HK-2 (cell line): Measurements from ENCODE around the gene PGBD5.
A peak's percentile ranks its signal among the peaks of the same experiment; 100 is the strongest.

ENCODE experiments used
- DNase-seq: peaks from one replicate; pipeline ENCODE4 v3.0.0-alpha.2; 2018; ENCODE audit not compliant: unreplicated experiment

PGBD5 gene

DNA sequence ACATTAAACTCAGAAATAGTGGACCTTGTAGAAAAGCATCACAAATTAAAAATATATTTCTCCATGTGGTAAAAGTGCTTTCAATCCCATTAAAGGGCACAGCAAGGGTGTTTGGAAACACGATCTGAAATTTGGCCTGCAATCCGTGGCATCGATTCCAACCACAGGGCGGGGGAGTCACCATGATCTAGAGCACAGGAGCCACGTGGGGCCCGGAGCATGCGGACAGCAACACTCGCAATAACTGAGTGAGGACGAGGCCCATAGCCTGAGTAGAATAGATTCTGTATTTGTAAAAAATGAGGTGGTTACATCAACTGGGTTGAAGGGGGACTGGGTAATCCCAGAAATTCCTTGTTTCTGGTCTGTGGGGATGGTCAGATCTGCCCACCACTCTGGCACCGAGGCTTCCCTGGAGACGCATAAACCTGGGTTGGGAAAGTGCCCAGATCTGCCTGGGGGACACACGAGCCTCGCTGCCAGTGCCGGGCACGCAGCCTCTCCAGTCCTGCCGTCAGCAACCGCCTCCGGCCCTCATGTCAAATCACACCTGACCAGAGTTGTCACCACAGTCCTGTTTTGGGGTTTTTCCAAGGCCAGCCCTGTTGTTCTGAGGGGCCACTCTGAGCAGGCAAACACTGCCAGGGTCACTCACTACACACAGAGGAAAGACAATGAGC lies 104.3 kb downstream of the PGBD5 start:
- no peak for DNase-seq

DNA sequence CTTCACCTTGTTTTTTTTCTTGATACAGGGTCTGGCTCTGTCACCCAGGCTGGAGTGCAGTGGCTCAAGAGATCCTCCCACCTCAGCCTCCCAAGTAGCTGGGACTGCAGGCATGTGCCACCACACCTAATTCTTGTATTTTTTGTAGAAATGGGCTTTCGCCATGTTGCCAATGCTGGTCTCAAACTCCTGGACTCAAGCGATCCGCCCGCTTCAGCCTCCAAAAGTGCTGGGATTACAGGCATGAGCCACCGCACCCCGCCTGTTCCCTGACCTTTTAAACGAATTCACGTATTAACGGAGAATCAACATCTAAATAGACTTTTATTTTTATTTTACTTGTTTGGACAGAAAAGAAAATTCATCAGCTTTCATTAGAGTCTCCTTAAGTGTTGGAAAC lies 104.8 kb downstream of the PGBD5 start:
- DNase-seq = no peak

DNA sequence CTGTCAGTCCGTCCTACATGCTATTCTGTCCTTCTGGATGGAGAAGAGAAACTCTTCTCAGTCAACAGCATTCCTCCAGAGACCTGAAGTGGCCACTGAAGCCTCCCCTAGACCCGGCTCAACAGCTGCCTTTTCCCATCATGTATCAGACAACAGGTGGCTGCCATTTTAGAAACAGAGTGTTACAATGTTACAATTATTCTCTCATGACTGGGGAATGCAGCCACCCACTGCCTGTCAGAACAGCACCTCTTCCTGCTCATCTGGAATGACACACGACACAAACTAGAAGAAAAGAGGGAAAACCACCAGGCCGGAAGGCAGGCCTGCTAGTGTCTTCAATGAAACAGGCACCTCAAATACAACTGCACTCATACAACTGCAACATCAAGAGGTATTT lies 105.3 kb downstream of the PGBD5 start:
- DNase-seq = no peak

DNA sequence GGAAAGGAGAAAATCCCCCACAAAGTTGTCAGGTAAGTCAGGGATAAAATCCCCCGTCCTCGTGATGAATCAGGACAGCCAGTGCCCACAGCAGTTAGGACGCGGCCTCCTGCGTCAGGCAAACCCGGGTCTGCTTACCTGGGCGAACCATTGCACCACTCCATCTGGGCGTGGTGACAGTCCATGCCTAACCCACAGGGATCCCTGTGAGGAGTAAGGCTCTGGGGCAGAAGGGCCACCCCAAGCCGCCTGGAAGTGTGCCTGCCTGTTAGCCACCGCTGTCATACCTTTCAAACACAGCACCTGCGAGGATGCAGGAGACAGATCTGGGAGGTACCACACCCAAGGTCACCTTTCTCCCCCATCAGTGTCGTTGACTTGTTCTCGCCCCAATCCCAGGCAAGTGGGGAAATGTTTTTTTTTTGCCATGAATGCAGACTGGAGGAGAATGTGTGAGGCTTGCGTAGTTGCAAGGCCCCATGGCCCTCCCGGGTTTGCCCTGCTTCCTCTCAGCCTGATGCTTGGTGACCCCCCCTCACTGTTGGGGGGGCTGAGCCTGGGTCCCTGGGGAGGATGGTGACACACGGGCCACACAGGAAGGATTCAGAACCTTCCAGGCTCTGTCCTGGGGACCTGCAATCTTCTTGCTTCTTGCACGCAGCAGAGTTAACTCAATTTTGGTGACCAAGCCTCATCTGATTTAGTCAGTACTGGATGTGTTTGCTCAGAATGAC lies 107.0 kb downstream of the PGBD5 start:
- no peak for DNase-seq

DNA sequence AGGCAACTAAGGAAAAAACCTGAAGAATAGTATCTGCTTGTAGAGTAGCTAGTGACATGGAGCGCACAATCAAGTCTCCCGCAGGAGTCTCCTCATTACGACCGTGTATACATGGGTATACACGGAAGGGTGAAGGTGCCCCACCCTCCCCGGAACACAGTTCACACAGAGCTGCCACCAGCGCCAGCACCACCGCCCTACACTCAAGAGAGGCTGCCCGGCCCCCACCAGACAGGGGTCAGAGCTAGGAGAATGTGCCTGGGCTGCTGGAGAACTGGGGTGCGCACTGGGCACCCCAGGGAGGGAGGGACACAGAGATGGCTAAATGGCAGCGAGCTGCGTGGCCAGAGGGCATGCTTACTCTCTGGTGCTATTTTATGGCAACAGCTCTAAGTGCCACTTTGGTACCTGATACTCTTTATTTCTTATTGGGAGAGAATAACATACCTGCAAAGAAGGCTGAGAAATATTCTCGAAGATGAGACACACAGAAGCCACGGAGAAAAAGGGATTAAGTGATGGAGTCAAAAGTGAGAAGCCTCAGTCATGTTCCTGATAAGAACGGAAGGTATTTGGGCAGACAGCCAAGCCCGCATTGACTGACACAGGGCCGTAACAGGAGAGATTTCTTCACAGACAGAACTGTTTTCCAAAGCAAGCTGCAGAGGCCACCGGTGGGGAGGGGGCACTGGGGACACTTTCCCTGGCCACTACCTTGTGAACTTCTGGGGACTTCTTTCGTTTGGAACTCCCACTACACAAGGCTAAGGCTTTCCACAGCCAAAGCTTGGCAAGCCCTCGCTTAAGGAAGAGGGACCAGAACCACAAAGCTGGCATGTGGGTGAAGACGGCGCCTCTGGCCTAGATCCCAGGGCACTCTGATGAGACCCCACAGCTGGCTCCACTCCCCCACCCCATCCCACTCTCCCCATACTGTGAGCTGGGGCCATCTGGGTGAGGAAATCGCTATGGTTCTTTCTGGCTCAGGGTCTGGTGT lies 108.0 kb downstream of the PGBD5 start:
- DNase-seq = no peak

DNA sequence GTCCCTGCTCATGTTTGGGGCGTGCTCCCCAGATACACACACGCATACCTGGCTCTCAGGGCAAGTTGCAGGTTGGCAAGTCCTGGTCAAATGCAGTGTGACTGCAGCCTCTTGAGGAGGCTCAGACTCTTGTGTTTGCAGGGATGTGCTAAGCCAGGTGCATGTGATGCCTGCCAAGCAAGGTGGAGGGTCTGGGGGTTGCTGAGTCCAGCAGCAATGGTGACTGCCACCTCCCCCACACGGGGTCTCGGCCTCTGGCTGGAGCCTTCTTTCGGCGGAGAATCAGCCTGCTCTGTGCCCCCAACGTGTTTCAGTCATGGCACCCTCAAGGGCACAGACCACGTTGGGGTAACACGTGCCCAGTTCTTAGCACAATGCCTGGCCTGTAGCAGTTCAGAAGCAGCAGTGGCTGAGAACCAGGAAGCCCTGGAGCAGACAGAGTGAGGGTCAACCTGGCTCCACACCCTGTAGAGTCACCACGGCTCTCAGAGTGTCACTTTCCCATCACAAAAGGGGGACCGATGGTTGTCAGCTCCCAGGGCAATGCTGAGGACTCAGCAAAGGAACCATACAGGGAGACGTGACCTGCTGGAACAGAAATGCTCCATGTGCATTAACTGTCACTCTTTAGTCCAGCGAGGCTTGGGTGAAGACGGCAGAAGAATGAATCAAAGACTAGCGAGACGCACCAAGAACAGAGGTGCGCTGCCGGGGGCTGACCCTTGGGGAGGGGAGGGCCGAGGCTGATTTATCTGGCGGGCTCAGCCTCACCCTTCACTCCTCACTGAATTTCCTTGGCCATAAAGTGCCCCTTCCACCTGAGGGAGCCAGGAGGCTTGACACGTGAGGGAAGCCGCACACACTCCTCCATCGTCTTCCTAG lies 109.0 kb downstream of the PGBD5 start:
- DNase-seq = no peak

DNA sequence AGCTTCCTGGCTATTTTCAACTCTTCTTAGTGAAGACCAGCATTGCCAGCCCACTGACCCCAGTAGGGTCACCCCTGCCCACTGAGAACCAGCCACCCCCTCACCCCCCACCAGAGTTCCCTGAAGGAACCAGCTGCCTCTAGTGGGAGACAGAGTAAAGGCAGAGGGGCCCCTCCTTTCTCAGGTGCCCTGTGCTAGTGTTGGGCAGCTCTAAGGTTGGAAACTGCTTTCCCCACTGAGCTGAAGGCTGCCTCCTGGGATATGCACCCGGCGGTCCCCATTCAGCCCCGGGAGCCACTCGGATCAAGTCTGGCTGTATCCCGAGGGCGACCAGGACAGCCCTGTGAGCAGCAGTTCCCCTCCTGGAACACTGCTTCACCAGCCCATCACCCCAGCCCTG lies 111.0 kb downstream of the PGBD5 start:
- DNase-seq = no peak

DNA sequence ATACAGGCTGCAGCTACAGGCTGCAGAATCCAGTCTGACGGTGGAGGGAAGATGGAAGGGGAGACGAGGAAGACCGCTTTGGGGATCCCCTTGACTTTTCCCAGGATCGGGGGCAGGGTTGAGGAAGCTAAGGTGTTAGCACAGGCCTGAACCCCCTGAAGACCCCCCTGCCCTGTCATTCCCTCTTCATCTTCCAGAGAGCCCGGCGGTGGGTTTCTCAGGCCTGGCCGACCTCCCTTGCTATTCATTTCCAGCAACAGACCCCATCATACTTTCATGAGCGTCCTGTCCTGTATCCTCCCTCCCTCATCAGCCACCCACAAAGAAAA lies 112.0 kb downstream of the PGBD5 start:
- DNase-seq = no peak

DNA sequence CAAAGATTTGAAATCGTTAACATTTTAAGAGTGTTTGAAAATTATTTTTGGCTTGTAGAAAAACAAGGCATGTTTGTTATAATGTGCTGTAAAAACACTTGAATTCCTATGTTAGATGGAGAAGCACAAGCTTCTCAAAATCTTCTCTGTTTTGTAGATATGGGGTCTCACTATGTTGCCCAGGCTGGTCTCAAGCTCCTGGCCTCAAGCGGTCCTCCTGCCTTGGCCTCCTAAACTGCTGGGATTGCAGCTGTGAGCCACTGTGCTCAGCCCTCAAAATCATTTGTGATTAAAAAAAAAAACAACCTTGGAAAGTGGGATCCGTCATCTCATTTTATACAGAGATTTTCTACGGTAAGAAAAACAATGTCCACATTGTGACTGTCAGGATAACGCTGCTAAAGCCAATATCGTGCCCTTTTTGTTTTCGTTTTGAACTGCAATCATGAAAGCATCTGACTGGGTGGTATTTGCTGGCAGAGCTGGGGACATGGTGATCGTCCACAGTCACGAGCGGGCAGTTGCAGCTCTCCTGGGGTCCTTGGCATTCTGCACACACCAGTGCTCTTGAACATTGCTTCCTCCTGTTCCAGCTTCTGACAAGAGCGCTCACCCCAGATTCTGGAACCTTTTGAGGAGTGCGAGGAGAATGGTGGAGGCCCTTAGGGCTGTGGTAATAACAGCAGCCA lies 112.5 kb downstream of the PGBD5 start:
- no peak for DNase-seq

DNA sequence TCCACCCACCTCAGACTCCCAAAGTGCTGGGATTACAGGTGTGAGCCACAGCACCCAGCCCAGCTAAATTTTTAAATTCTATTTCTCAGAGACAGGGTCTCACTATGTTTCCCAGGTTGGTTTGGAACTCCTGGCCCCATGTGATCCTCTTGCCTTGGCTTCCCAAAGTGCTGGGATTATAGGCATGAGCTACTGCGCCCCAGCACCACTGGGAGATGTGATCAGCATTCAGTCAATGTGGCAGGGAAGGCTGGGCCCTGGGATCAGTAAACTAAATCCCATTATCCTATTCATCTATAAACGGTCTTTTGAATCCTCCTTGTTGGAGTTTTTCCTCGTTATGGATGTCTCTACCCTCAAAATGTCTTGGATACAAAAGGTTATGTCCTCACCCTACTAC lies 113.5 kb downstream of the PGBD5 start:
- DNase-seq = no peak

DNA sequence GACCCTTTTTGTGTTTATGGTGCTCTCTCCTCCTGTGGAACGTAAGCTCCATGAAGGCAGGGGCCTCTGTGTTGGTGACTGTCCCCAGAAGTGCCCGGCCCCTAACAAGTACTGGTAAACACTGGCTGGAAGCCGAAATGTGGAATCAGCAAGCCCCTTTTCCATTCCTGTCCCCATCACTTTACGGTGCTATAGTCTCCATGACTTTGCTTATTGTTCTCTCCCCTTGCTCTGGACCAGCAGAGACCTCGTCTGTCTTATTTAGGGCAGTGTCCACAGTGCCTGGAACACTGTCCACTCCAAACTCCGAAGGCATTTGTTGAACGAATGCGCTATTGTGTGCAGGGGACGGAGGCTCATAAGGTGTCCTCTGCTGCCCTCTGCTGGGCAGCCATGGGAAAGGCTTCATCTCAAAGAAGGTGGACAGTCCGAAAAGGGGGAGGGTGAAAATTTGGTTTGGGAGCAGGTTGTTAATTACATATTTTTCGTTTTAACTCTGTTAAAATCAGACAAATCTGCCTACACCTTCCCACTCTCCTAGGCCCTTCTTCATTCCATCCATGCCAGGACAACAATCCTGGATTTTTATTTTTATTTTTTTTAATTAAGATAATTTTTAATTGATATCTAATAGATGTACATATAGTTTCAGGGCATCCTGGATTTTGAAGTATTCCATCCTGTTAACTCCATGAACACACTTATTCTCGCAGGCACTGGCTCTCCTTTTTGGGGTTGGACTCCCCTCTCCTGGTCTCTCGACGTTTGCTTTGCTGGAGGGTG lies 115.6 kb downstream of the PGBD5 start:
- DNase-seq = peak; percentile 78

DNA sequence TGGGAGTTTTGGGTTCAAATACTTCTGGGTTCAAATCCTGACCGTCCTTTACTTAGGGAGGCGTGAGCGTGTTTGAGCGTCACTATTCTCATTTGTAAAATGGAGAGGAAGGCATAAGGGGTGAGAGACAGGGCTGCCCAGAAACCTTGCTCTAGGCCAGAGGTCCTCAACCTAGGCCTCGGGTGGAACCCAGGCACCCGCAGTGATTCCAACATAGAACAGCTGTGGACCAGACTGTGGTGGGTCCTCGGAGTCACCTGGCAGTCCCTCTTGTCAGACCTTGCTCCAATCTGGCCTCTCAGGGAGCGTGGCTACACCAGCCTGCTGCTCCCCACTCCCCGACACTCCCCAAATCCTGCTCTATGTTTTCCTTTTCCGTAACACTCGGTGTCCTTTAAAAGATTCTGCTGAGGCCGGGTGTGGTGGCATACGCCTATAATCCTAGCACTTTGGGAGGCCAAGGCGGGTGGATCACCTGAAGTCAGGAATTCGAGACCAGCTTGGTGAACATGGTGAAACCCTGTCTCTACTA lies 116.4 kb downstream of the PGBD5 start:
- no peak for DNase-seq

DNA sequence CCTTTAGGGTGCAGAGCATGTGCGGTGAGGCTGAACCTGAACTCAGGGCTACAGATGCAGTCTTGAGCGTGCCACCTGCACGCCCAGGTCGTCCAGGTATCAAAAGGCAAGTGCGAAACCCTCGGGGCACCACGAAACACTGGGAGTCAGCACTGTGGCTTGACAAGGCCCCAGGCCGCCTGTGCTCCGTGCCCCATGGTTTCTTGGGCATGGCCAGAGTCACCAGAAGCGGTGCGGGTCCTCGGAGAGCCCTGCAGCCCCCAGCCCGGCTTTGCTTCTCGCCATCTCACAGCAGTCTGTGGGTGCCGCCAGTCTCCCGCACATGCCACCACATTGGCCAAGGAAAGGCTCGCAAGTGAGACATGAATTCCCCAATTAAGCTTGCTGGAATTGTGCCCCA lies 117.3 kb downstream of the PGBD5 start:
- DNase-seq = no peak

DNA sequence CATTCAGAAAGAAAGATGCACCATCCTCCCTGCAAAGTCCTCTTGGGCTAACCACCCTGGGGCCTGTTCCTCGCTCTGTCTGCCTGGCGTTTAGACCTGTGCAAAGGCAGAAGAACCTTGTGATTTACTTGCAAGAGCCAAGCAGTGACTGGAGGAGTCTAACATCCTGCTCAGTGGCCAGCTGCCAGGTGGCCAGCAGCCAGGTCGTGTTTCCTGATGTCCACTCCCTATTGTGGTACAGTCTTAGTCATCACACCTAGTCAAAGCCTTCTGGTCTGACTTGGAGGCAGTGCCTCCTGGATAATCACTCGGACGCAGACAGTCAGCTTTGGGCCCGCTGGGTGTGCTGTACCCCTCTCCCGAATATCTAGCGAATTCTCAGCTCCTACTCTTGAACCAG lies 118.1 kb downstream of the PGBD5 start:
- DNase-seq = peak; percentile 90

DNA sequence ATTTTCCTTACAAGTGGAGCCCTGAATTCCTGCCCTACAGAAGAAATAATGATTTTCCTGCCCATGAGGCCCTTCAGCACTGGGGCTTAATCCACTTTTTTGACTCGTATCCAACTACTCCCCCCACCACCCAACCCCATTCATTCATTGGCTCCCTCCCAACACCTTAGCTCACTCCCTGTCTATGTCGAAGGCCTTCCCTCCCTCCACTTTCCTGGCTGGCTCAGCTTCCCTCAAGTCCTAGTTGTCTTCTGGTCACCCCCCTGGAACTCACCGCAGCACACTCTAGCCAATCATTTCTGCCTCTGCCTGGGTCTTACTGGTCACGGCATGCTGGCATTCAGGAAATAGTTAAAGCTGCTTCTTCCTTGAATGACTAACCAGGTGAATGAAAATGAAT lies 118.9 kb downstream of the PGBD5 start:
- peak; percentile 81 for DNase-seq

DNA sequence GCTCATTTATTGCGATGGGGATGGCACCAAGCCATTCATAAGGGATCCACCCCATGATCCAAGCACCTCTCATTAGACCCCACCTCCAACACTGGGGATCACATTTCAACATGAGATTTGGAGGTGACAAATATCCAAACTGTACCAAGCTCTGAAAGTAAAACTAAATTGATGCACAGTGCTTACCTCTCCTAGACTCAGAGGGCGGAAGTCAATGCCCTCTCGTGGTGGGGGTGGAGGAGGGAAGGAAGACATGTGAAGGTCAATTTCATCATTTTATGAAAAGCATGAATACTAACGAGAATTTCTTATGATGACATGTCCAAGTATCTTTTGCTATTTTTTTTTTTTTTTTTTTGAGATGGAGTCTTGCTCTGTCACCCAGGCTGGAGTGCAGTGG lies 120.0 kb downstream of the PGBD5 start:
- no peak for DNase-seq

DNA sequence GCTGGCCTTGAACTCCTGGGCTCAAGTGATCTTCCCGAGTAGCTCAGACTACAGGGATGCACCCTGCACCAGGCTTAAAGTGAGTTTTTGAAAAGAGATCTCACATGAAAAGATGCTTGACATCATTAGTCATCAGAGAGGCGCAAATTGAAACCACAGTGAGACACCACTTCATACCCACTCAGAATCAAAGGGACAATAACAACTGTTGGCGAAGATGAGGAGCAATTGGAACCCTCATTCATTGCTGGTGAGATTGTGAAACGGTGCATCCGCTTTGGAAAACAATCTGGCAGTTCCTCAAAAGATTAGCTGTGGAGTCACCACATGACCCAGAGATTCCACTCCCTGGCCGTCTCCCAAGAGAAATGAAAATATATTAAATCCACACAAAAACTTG lies 122.3 kb downstream of the PGBD5 start:
- DNase-seq = no peak

DNA sequence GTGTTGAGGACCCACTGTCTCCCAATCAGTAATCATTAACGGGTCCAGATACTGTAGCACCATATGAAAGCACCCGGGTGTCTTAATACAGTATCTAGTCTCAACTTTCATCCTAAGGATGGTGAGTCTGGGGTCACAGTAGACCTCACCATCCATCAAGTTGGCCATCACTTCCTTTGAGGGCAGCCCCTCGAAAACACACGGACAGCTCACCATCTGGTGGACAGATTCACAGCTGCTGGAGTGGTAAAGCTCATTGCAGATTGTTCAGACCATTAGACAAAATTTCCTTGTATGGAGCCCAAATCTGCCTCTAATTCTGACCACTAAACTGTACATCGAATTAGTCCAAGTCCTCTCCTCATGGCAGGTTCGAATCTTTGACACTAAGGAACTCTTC lies 123.1 kb downstream of the PGBD5 start:
- DNase-seq = no peak

DNA sequence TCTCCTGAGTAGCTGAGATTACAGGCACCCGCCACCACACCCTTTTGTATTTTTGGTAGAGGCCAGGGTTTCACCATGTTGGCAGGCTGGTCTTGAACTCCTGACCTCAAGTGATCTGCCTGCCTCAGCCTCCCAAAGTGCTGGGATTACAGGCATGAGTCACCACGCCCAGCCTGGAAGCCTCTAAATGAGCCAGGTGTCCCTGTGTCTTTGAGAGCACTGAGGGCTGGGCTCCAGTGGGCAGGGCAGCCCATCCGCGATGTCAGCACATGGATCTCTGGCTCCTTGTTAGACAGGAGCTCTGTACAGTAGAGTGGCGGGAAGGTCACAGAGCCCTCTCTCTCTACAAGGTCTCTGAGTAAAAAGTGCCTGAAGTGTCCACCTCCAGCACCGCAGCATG lies 124.3 kb downstream of the PGBD5 start:
- no peak for DNase-seq

DNA sequence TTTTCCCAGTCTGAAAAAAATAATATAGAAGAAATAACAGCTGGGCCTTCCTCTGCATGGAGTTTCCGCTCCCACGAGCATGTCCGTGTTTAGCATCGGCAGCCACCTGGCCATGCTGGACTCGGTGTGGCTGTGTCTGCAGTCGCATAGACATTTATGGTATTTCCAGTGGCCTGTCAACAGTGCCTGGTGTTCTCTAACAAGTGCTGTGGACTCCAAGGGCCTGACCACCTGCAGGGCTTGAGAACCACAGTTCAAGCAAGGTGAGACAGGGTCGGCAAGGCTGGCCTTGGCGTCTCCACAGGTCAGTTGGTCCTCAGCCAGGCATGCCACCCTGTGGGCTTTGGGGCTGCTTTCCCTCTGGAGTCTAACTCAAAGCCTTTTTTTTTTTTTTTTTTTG lies 124.8 kb downstream of the PGBD5 start:
- no peak for DNase-seq
